SK-N-SH treated with all-trans-retinoic acid at 6 μM for 48 hours (cell line): ENCODE results near the gene ATP6V1C2.

Experiments
- ATAC-seq: fragments of 200-7000 bp; cut with Tn5 transposase; 3 replicates; pipeline ENCODE4 v1.9.1; 2020; ENCODE audit warnings: mild to moderate bottlenecking, moderate library complexity
- ARNTL ChIP-seq: fragments of 450-650 bp; formaldehyde crosslinking; IDR thresholded peaks from 2 replicates; pipeline ENCODE4 v1.5.0; 2020; ENCODE audit warnings: low read depth, mild to moderate bottlenecking, moderate library complexity, borderline replicate concordance
- BACH2 ChIP-seq: fragments of 250-450 bp; sonication (Bioruptor Pico); IDR thresholded peaks from 2 replicates; pipeline ENCODE4 v1.9.0; 2021; ENCODE audit warnings: mild to moderate bottlenecking, borderline replicate concordance
- CSDC2 ChIP-seq: fragments of 250-450 bp; sonication (Bioruptor Pico); IDR thresholded peaks from 2 replicates; pipeline ENCODE4 v1.5.0; 2020; ENCODE audit warnings: mild to moderate bottlenecking, moderate library complexity
- ESRRG ChIP-seq: fragments of 250-450 bp; sonication (Bioruptor Pico); IDR thresholded peaks from 2 replicates; pipeline ENCODE4 v1.6.1; 2021; ENCODE audit warnings: mild to moderate bottlenecking
- GLIS3 ChIP-seq: fragments of 250-450 bp; sonication (Bioruptor Pico); IDR thresholded peaks from 2 replicates; pipeline ENCODE4 v1.5.0; 2020; ENCODE audit warnings: mild to moderate bottlenecking, moderate library complexity
- ISL1 ChIP-seq: fragments of 250-450 bp; sonication (Bioruptor Pico); IDR thresholded peaks from 2 replicates; pipeline ENCODE4 v2.1.2; 2022; ENCODE audit warnings: mild to moderate bottlenecking, moderate library complexity
- OSR1 ChIP-seq: fragments of 250-450 bp; sonication (Bioruptor Pico); IDR thresholded peaks from 2 replicates; pipeline ENCODE4 v1.8.0; 2022; ENCODE audit warnings: moderate library complexity, mild to moderate bottlenecking, inconsistent platforms
- PPARA ChIP-seq: fragments of 250-450 bp; sonication (Bioruptor Pico); IDR thresholded peaks from 2 replicates; pipeline ENCODE4 v1.5.0; 2020; ENCODE audit warnings: mild to moderate bottlenecking, borderline replicate concordance
- RARB ChIP-seq: fragments of 250-450 bp; sonication (Bioruptor Pico); IDR thresholded peaks from 2 replicates; pipeline ENCODE4 v1.8.0; 2021; ENCODE audit warnings: mild to moderate bottlenecking, moderate library complexity
- TOX ChIP-seq: fragments of 250-450 bp; sonication (Bioruptor Pico); IDR thresholded peaks from 2 replicates; pipeline ENCODE4 v1.8.0; 2021; ENCODE audit warnings: mild to moderate bottlenecking, moderate library complexity, borderline replicate concordance
- ZC3H10 ChIP-seq: fragments of 250-450 bp; sonication (Bioruptor Pico); IDR thresholded peaks from 2 replicates; pipeline ENCODE4 v1.5.1; 2021; ENCODE audit warnings: mild to moderate bottlenecking, moderate library complexity
- ZFP30 ChIP-seq: fragments of 450-650 bp; formaldehyde crosslinking; IDR thresholded peaks from 2 replicates; pipeline ENCODE4 v1.5.0; 2022; ENCODE audit warnings: mild to moderate bottlenecking, moderate library complexity
- ZNF565 ChIP-seq: fragments of 450-650 bp; formaldehyde crosslinking; conservative IDR thresholded peaks from 2 replicates; pipeline ENCODE4 v1.5.0; 2020; ENCODE audit warnings: low read depth, mild to moderate bottlenecking, moderate library complexity
- ZNF70 ChIP-seq: fragments of 450-650 bp; formaldehyde crosslinking; IDR thresholded peaks from 2 replicates; pipeline ENCODE4 v1.5.0; 2020; ENCODE audit warnings: mild to moderate bottlenecking, moderate library complexity
- ZNF8 ChIP-seq: fragments of 450-650 bp; formaldehyde crosslinking; IDR thresholded peaks from 2 replicates; pipeline ENCODE4 v1.5.0; 2020; ENCODE audit warnings: mild to moderate bottlenecking, moderate library complexity
- TF ChIP-seq, protein P1 (sequence below): fragments of 250-450 bp; sonication (Bioruptor Pico); IDR thresholded peaks from 2 replicates; pipeline ENCODE4 v1.5.0; 2020; ENCODE audit warnings: mild to moderate bottlenecking, moderate library complexity
- TF ChIP-seq, protein P2 (sequence below): fragments of 250-450 bp; sonication (Bioruptor Pico); IDR thresholded peaks from 2 replicates; pipeline ENCODE4 v1.8.0; 2021; ENCODE audit warnings: low read depth, mild to moderate bottlenecking, moderate library complexity, borderline replicate concordance
- TF ChIP-seq, protein P3 (sequence below): fragments of 250-450 bp; sonication (Bioruptor Pico); IDR thresholded peaks from 2 replicates; pipeline ENCODE4 v1.8.0; 2020; ENCODE audit warnings: mild to moderate bottlenecking, moderate library complexity, borderline replicate concordance
- TF ChIP-seq, protein P4 (sequence below): fragments of 250-450 bp; sonication (Bioruptor Pico); IDR thresholded peaks from 2 replicates; pipeline ENCODE4 v1.5.1; 2021; ENCODE audit warnings: mild to moderate bottlenecking, moderate library complexity

ATP6V1C2 gene

DNA sequence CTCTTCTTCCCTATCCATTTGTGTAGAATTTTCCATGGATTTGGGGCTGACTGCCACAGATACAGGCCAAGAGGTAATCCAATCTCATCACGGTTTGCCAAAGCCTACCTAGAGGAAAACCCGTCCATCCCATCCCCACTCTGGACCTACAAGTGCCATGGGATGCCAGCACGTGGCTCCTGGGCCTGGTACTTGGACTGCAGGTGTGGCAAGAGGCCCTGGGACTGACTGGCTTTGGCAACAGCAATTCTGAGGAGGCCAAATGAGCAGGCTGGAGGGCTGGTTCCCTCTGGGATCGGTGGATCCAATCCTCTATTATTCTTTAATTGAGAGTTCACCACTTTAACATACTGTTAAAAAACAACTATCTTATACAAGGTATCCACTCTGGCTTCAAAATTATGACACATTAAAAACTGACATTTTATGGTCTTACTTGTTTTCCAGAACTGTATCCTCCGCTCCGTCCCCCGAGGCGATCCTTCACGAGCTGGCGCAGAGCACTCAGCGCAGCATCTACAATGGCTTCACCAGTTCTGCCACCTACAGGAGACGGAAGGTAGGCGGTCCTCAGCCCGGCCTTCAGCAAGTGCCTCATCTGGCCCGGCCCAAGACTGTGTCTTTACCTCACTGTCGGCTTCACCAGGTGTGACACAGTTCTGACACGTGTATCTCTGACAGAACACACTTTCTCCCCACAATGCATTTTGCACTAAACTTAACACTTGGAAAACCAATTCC is 71.4 kb downstream of the ATP6V1C2 start:
- TF ChIP-seq, protein P1, sequence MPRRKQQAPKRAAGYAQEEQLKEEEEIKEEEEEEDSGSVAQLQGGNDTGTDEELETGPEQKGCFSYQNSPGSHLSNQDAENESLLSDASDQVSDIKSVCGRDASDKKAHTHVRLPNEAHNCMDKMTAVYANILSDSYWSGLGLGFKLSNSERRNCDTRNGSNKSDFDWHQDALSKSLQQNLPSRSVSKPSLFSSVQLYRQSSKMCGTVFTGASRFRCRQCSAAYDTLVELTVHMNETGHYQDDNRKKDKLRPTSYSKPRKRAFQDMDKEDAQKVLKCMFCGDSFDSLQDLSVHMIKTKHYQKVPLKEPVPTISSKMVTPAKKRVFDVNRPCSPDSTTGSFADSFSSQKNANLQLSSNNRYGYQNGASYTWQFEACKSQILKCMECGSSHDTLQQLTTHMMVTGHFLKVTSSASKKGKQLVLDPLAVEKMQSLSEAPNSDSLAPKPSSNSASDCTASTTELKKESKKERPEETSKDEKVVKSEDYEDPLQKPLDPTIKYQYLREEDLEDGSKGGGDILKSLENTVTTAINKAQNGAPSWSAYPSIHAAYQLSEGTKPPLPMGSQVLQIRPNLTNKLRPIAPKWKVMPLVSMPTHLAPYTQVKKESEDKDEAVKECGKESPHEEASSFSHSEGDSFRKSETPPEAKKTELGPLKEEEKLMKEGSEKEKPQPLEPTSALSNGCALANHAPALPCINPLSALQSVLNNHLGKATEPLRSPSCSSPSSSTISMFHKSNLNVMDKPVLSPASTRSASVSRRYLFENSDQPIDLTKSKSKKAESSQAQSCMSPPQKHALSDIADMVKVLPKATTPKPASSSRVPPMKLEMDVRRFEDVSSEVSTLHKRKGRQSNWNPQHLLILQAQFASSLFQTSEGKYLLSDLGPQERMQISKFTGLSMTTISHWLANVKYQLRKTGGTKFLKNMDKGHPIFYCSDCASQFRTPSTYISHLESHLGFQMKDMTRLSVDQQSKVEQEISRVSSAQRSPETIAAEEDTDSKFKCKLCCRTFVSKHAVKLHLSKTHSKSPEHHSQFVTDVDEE (CRISPR knock-in tag) = no peak
- TF ChIP-seq CSDC2 (CRISPR knock-in tag) (no peak), ZNF565 (CRISPR knock-in tag) (no peak), PPARA (CRISPR knock-in tag) (no peak), BACH2 (CRISPR knock-in tag) (no peak), ZNF70 (CRISPR knock-in tag) (no peak), ESRRG (CRISPR knock-in tag) (no peak), ZFP30 (CRISPR knock-in tag) (no peak), ISL1 (CRISPR knock-in tag) (no peak), ZC3H10 (CRISPR knock-in tag) (no peak), ZNF8 (CRISPR knock-in tag) (no peak), GLIS3 (no peak), TOX (CRISPR knock-in tag) (no peak), ARNTL (CRISPR knock-in tag) (no peak)
- TF ChIP-seq, protein P2, sequence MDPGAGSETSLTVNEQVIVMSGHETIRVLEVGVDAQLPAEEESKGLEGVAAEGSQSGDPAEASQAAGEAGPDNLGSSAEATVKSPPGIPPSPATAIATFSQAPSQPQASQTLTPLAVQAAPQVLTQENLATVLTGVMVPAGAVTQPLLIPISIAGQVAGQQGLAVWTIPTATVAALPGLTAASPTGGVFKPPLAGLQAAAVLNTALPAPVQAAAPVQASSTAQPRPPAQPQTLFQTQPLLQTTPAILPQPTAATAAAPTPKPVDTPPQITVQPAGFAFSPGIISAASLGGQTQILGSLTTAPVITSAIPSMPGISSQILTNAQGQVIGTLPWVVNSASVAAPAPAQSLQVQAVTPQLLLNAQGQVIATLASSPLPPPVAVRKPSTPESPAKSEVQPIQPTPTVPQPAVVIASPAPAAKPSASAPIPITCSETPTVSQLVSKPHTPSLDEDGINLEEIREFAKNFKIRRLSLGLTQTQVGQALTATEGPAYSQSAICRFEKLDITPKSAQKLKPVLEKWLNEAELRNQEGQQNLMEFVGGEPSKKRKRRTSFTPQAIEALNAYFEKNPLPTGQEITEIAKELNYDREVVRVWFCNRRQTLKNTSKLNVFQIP = no peak
- TF ChIP-seq, protein P3, sequence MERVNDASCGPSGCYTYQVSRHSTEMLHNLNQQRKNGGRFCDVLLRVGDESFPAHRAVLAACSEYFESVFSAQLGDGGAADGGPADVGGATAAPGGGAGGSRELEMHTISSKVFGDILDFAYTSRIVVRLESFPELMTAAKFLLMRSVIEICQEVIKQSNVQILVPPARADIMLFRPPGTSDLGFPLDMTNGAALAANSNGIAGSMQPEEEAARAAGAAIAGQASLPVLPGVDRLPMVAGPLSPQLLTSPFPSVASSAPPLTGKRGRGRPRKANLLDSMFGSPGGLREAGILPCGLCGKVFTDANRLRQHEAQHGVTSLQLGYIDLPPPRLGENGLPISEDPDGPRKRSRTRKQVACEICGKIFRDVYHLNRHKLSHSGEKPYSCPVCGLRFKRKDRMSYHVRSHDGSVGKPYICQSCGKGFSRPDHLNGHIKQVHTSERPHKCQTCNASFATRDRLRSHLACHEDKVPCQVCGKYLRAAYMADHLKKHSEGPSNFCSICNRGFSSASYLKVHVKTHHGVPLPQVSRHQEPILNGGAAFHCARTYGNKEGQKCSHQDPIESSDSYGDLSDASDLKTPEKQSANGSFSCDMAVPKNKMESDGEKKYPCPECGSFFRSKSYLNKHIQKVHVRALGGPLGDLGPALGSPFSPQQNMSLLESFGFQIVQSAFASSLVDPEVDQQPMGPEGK (CRISPR knock-in tag) = no peak
- TF ChIP-seq, protein P4, sequence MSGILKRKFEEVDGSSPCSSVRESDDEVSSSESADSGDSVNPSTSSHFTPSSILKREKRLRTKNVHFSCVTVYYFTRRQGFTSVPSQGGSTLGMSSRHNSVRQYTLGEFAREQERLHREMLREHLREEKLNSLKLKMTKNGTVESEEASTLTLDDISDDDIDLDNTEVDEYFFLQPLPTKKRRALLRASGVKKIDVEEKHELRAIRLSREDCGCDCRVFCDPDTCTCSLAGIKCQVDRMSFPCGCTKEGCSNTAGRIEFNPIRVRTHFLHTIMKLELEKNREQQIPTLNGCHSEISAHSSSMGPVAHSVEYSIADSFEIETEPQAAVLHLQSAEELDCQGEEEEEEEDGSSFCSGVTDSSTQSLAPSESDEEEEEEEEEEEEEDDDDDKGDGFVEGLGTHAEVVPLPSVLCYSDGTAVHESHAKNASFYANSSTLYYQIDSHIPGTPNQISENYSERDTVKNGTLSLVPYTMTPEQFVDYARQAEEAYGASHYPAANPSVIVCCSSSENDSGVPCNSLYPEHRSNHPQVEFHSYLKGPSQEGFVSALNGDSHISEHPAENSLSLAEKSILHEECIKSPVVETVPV (CRISPR knock-in tag) = no peak
- peak; percentile 53; the same call in 2 of the 3 replicates for ATAC-seq

DNA sequence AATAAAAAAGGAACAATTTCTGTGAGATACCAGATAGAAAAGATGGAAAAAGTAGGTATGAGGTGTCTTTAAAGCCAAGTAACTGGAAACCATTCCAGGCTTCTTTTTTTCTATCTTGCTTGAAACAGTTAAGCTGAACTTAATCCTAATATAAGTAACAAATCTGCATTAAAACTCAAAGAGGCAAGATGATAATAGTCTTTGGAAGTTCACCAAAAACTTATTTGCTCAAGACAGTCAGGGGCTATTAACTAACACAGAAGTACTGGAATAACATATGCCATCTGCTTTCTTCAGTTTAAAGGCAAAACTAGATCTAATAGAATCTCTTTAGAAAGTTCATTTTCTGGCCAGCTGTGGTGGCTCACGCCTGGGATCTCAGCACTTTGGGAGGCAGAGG is 72.4 kb downstream of the ATP6V1C2 start:
- no peak for TF ChIP-seq ZC3H10 (CRISPR knock-in tag)
- TF ChIP-seq ESRRG (CRISPR knock-in tag) = no peak
- TF ChIP-seq OSR1 (CRISPR knock-in tag) = no peak
- TF ChIP-seq ZNF8 (CRISPR knock-in tag) = no peak
- no peak for ATAC-seq

DNA sequence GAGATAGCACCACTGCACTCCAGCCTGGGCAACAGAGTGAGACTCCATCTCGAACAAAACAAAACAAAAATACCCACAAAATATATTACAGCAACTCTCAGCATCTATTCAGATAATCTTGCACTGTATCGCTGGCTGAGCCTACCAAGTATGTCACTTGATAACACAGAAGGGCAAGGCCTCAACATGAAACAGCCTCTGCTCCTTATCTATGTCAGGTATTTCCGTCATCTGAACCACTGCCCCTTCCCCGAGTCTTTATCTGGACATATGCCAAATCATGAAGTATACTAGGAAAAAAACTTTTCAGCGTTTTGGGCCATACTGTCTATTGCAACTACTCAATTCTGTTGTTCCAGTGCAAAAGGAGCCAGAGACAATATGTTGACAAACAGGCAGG is 73.4 kb downstream of the ATP6V1C2 start:
- TF ChIP-seq ARNTL (CRISPR knock-in tag) (no peak), RARB (CRISPR knock-in tag) (no peak), ZNF8 (CRISPR knock-in tag) (no peak), ZC3H10 (CRISPR knock-in tag) (no peak)

DNA sequence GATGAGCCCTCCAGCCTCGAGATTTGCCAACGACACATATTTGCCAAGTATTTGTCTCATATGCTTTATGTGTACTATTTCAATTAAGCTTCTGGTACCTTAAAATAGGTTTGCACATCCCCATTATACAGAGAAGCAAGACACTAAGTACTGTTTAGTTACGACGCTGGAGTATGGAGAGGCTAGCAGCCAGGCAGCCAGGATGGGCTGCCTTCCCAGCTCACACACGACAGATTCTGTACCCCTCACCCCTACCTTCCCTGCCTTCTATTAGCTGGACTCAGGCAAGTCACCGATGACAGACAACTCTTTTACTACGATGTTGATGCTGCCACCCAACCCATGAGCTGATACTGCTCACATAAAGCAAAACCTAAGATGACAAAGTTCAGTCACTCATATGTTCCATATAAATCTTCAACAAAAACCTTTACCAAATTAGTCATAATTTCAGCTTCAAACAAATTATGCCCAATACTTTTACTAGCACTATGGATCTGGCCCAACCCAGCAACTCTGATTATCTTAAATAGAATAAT is 74.1 kb downstream of the ATP6V1C2 start:
- no peak for ATAC-seq
- no peak for TF ChIP-seq CSDC2 (CRISPR knock-in tag)

More for the DNA sequence above, 73.4 kb downstream of the ATP6V1C2 start:
- ATAC-seq = no peak
